AG20443 (cell line): Measurements from ENCODE around the gene TEX36.
A peak's percentile ranks its signal among the peaks of the same experiment; 100 is the strongest.
"Not testable (repeated sequence)": the region's sequence is repeated elsewhere in the genome, so short reads cannot be mapped to it uniquely, and the experiment has no call there.

Source experiments
- DNase-seq: peaks from one replicate; pipeline ENCODE4 v3.0.0; 2012; ENCODE audit warnings: low spot score, mixed read lengths

The TEX36 gene

GRCh38 chr10:125692196-125692595 lies 9.2 kb upstream of the TEX36 start:
- peak; percentile 24 for DNase-seq

GRCh38 chr10:125691160-125691981 lies 8.4 kb upstream of the TEX36 start:
- DNase-seq = peak; percentile 17

DNA sequence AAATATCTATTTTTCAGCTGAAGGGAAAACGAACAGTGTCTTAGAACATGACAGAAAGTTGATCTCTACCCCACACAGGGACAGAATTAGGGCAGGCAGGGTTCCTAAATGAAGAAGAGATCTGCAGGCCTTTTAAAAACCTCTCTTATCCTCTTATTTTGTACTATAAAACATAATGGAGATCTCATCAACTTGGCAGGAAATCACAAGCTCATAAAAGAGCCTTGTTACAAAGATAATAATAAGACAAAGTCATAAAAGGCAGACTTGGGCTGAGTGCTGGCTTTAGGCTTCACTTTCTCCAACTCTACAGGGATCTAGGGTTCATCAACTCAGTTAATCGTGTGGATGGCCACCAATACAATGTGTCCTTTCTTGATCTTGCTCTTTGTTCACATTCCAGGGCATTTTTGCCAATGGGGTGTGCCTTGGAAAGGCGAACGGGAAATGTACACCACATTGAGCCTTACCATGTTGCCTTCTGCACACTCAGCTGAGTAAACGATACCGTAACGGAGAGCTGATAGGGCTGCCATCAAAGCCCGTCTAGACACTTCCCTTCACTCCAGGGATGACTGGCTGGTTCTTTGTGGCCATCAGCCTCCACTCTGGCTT lies 7.1 kb upstream of the TEX36 start:
- DNase-seq = no peak

DNA sequence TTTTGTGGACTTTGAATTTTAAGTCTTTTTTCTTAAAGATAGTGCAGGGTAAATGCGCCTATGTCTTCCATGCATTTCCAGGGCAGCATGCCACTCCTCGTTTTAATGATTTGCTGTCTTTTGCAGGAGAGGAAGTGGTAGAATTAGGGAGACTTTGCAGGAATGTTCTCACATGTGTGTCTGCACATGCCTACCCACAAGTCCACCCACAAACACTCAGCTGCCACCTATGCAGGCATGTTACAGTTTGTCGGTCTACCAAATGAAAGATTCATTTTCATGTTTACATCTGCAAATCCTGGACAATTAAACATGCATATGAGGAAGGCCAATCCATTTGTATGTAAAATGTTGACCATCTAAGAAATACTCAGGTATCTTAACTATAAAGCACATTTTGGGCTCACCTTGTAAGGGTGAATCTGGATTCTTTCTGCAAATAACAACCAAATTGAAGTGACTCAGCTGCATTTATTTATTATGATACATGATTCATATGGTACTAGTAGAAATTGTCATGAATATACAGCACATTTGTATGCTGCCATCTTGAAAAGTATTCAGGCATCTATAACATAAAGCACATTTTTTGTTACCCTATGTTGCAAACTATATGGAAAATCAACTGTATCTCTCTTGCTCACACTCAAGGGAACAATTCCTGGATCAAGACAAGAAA lies 4.7 kb upstream of the TEX36 start:
- DNase-seq = no peak

GRCh38 chr10:125684581-125684980 lies 1.6 kb upstream of the TEX36 start:
- no peak for DNase-seq

GRCh38 chr10:125683821-125684220 lies 858 bp upstream of the TEX36 start:
- no peak for DNase-seq

- DNase-seq = no peak
These were observed 3.5 kb downstream of the TEX36 start for GRCh38 chr10:125679436-125679835.

- DNase-seq = no peak
These were observed 10.1 kb downstream of the TEX36 start for GRCh38 chr10:125672884-125673283.

- DNase-seq = peak; percentile 38
These were observed 20.4 kb downstream of the TEX36 start for GRCh38 chr10:125662584-125662983.

- DNase-seq = peak; percentile 92
These were observed 20.9 kb downstream of the TEX36 start for GRCh38 chr10:125661941-125662515.

GRCh38 chr10:125661431-125661940 lies 21.5 kb downstream of the TEX36 start:
- no peak for DNase-seq

DNA sequence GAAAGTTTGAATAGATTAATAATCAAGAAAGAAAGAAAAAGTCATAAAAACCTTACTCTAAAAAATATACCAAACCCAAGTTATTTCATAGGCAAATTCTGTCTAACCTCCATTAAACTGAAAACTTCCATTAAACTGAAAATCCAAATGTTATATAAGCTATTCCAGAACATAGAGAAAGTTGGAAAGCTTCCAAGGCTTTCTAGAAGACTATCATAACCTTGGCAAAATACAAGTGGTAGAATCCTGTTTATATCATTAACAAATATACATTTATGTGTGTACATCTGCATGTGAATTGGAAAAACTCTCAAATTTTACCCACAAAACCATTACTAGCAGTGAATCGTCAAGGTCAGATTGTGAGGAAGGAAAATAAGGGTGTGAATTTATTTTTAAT lies 23.9 kb downstream of the TEX36 start:
- no peak for DNase-seq

DNA sequence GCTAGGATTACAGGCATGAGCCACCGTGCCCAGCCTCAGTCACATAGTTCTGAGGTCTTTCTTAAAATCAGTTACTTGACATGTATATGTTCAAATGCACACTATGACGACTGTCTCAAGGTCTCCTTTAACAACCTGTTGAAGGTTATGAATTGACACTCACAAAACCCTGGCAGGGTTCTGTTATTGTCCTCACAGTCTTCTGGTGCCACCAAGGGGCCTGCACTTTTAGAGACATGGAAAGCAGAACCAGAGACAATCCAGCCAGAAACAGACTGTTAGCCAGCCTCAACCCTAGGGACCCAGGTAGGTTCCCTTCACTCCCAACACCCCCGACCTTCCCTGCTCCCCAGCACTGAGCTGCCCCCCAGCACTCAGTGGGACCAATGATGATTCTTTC lies 26.4 kb downstream of the TEX36 start:
- no peak for DNase-seq

- DNase-seq = not testable (repeated sequence)
These were observed 29.9 kb downstream of the TEX36 start for GRCh38 chr10:125653113-125653512.

- DNase-seq = no peak
These were observed 36.7 kb downstream of the TEX36 start for GRCh38 chr10:125646311-125646710.

- no peak for DNase-seq
These were observed 41.6 kb downstream of the TEX36 start for GRCh38 chr10:125641398-125641797.

GRCh38 chr10:125640653-125641052 lies 42.3 kb downstream of the TEX36 start:
- DNase-seq = no peak

DNA sequence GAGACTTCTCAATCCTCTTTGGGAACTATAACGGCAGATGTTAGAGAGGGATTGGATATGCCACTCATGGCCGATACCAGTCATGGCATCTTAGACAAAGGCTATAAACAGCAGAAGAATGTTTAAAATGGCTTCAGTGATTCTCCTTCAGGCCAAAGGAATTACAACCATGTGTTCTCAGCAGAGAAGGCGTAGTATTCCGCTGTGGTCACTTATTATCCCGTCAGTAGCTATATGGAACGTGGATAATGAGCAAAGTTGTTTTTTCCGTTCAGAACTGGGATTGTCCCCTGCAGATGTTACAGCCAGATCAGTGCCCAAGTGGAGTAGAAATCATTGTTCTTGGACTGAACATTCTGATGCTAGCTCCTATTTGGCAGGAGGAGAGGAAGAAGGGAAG lies 43.1 kb downstream of the TEX36 start:
- DNase-seq = peak; percentile 56

DNA sequence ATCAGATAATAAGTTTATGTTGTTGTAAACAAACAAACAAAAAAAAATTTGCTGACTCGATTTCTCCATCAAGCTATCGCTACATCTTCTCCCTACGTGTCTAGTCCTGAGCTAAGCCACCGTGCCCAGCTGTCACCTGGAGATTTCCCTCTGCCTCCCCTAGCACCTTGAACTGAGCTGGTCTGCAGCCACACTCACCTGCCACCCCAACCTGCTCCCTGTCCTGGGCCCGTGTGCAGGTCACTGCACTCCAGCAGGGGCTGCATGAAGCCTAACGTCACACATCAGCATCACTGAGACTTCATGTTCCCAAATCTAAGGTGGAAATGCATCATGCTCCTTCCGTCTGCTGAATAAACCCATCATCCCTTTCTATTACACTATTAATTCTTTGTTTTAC lies 44.4 kb downstream of the TEX36 start:
- DNase-seq = no peak

DNA sequence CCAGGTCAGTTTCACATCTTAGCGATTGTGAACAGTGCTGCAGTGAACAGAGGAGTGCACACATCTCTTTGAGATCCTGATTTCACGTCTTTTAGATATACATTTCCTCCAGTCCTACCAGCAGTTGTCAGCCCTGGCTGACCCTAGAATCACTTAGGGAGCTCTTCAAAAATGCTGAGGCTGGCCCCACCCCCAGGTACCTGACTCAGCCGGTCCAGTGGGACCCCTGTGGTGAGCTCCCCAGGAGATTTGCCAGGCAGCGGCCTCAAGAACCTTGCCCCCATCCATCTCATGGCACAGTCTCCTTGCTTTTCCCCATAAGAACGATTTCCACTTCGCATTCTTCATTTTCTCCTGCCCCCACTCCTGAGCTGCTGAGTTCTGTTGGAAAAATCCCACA lies 45.5 kb downstream of the TEX36 start:
- DNase-seq = no peak

- no peak for DNase-seq
These were observed 48.4 kb downstream of the TEX36 start for GRCh38 chr10:125634606-125635005.

DNA sequence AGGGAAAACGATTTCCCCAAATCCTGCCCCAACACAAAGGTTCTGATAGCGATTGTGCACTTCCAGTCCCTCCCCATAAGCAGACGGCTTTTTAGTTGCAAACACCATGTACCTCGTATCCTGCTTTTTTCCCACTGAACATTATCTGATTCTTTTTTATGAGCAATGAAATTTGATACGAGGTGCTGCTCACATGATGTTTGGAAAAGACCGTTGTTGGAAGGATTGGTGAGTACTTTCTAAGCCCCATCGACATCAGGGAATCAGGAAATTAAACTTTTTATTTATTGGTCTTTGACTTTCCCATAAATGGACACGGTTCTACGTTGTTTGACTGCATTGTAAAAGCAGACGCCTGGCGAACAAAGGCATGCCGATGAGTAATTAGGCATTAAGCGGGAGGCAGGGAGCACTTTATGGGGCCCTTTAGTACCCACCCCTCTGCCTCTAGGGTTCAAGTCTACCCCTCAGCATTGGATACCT lies 49.4 kb downstream of the TEX36 start:
- no peak for DNase-seq
